ENCODE results near the gene MYBPC3. TPM values are rescaled to one million over a fixed set of nuclear protein-coding genes. Genes with fewer than 3 reads are reported as not detected.

The MYBPC3 gene
- total and polyA plus RNA-seq, 10 of the 15 experiments (the other 5 are each of a cell fraction or from before 2014, with no cell fraction given), result 0.03 to 0.08 (median 0.03) TPM; not detected in 7

DNA sequence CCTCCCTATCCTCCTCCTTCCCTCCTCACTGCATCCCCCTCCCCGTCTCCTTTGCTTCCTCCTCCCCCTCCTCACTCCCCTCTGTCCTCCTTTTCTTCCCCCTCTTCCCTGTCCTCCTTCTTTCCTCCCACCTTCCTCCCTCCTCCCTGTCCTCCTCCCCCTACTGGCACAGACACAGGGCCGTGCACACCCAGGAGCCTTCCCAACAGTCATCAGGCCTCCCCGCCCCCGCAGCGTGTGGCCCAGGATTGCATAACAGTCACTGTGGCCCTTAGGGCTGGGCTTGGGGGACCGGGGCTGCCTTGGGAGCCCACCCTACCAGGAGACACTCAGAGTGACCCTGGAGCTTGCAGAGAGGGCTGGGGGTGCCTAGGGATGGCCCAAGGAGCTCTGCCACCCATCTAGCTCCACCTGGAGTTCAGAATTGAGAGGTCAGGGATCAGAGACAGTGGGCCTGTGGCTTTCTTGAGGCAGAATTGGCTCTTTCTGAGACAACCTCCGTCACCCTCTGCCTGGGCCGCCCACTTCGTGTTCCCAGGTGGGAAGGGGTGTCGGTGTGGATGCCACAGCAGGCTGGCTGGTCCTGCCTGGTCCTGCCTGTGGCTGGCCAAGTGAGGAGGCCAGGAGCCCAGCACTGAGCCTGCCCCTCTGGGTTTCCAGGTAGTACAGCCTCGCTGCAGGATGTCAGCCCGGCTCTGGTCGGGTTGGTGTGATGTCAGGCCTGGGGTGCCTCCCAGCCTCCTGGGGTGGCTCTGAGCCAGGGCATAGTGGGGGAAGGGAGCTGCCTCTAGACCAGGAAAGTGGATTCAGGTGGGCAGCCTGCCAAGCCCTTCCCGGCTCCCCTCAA lies 24.2 kb upstream of the MYBPC3 start (continued):
- TF ChIP-seq ZNF622 (IDR thresholded peaks at IDR 0.05) (no peak), LARP7 (IDR thresholded peaks at IDR 0.05) (no peak), MEF2A (IDR thresholded peaks at IDR 0.05; ENCODE audit: insufficient read depth, low read depth, low read length) (no peak), NFYB (IDR thresholded peaks at IDR 0.05; ENCODE audit: insufficient read depth, low read depth, low read length) (no peak), RFX5 (IDR thresholded peaks at IDR 0.05; ENCODE audit: low read depth, low read length) (0 out of 2 replicates have a peak, but pooled peaks have one; percentile 15), ELK1 (IDR thresholded peaks at IDR 0.05; ENCODE audit: low read depth, low read length) (no peak), SMC3 (IDR thresholded peaks at IDR 0.05; ENCODE audit: borderline replicate concordance, low read length) (no peak), BCL11A (IDR thresholded peaks at IDR 0.05; ENCODE audit: low read depth, low read length) (no peak), NRF1 (conservative IDR thresholded peaks at IDR 0.05; ENCODE audit: low read depth, low read length) (no peak), WRNIP1 (IDR thresholded peaks at IDR 0.05; ENCODE audit: borderline replicate concordance, low read depth, low read length) (no peak), DPF2 (IDR thresholded peaks at IDR 0.05) (0 out of 2 replicates have a peak, but pooled peaks have one; percentile 18), EED (IDR thresholded peaks at IDR 0.05; ENCODE audit: low read depth) (no peak), HDAC6 (IDR thresholded peaks at IDR 0.05; ENCODE audit: unreplicated experiment) (no peak), CREB1 (IDR thresholded peaks at IDR 0.05; ENCODE audit: low read depth) (no peak), SREBF2 (IDR thresholded peaks at IDR 0.05; ENCODE audit: low read length) (no peak), ZNF217 (IDR thresholded peaks at IDR 0.05) (no peak), HDGF (IDR thresholded peaks at IDR 0.05) (peak; percentile 63; the same call in 1 of the 2 replicates), CHD1 (IDR thresholded peaks at IDR 0.05; ENCODE audit: low read depth, low read length) (no peak), ZNF274 (IDR thresholded peaks at IDR 0.05; ENCODE audit: insufficient read depth, insufficient read length) (no peak), POLR2AphosphoS5 (IDR thresholded peaks at IDR 0.05; ENCODE audit: low read length) (no peak), EP300 (IDR thresholded peaks at IDR 0.05; ENCODE audit: borderline replicate concordance in 1 of 2, control insufficient read depth in 1 of 2, low read depth in 2 of 2, low read length in 2 of 2) (no peak), RUNX3 (IDR thresholded peaks at IDR 0.05; ENCODE audit: low read length) (no peak), POU2F2 (IDR thresholded peaks at IDR 0.05; ENCODE audit: borderline replicate concordance, low read depth, low read length) (no peak), FOS (IDR thresholded peaks at IDR 0.05; ENCODE audit: borderline replicate concordance, extremely low read depth, insufficient read length) (no peak)
- TF ChIP-seq, protein P1, sequence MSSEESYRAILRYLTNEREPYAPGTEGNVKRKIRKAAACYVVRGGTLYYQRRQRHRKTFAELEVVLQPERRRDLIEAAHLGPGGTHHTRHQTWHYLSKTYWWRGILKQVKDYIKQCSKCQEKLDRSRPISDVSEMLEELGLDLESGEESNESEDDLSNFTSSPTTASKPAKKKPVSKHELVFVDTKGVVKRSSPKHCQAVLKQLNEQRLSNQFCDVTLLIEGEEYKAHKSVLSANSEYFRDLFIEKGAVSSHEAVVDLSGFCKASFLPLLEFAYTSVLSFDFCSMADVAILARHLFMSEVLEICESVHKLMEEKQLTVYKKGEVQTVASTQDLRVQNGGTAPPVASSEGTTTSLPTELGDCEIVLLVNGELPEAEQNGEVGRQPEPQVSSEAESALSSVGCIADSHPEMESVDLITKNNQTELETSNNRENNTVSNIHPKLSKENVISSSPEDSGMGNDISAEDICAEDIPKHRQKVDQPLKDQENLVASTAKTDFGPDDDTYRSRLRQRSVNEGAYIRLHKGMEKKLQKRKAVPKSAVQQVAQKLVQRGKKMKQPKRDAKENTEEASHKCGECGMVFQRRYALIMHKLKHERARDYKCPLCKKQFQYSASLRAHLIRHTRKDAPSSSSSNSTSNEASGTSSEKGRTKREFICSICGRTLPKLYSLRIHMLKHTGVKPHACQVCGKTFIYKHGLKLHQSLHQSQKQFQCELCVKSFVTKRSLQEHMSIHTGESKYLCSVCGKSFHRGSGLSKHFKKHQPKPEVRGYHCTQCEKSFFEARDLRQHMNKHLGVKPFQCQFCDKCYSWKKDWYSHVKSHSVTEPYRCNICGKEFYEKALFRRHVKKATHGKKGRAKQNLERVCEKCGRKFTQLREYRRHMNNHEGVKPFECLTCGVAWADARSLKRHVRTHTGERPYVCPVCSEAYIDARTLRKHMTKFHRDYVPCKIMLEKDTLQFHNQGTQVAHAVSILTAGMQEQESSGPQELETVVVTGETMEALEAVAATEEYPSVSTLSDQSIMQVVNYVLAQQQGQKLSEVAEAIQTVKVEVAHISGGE (CRISPR knock-in tag; IDR thresholded peaks at IDR 0.05), result no peak
- TF ChIP-seq, protein P2, sequence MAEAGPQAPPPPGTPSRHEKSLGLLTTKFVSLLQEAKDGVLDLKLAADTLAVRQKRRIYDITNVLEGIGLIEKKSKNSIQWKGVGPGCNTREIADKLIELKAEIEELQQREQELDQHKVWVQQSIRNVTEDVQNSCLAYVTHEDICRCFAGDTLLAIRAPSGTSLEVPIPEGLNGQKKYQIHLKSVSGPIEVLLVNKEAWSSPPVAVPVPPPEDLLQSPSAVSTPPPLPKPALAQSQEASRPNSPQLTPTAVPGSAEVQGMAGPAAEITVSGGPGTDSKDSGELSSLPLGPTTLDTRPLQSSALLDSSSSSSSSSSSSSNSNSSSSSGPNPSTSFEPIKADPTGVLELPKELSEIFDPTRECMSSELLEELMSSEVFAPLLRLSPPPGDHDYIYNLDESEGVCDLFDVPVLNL (IDR thresholded peaks at IDR 0.05; ENCODE audit: low read depth, low read length), result no peak

Measured in GM12878 (cell line).